HepG2 (cell line): ENCODE data around the gene GDPD5. TPM values are rescaled to one million over a fixed set of nuclear protein-coding genes. Genes with fewer than 3 reads are reported as not detected.

Experiments
- AGO2 ChIP-seq: fragments of 200-400 bp; formaldehyde crosslinking; optimal IDR thresholded peaks from 2 replicates; pipeline ENCODE3; 2017; ENCODE audit warnings: mild to moderate bottlenecking, low read depth, low read length, moderate library complexity
- ATF6 ChIP-seq: sonication (generic); formaldehyde crosslinking; conservative IDR thresholded peaks from 2 replicates; pipeline ENCODE4 v1.4.0; 2020; ENCODE audit warnings: missing genetic modification reagents
- DRAP1 ChIP-seq: IDR thresholded peaks from 2 replicates; pipeline ENCODE4 v1.6.1; 2016; ENCODE audit warnings: missing genetic modification reagents, missing compliant biosample characterization
- EZH2 ChIP-seq: conservative IDR thresholded peaks from 2 replicates; pipeline ENCODE4 v1.6.1; 2012; ENCODE audit warnings: mild to moderate bottlenecking, low read depth, low read length, moderate library complexity
- FOSL2 ChIP-seq: sonication (generic); formaldehyde crosslinking; IDR thresholded peaks from 2 replicates; pipeline ENCODE4 v1.4.0; 2020; ENCODE audit warnings: missing genetic modification reagents
- GPBP1L1 ChIP-seq: sonication (generic); formaldehyde crosslinking; IDR thresholded peaks from 2 replicates; pipeline ENCODE4 v1.5.0; 2020; ENCODE audit warnings: mild to moderate bottlenecking, missing genetic modification reagents
- MIER2 ChIP-seq: IDR thresholded peaks from 2 replicates; pipeline ENCODE4 v1.6.1; 2016; ENCODE audit warnings: missing biosample characterization, missing genetic modification reagents
- NAIF1 ChIP-seq: sonication (generic); formaldehyde crosslinking; IDR thresholded peaks from 2 replicates; pipeline ENCODE4 v1.5.0; 2020; ENCODE audit warnings: mild to moderate bottlenecking, missing genetic modification reagents, borderline replicate concordance
- NCOR1 ChIP-seq: fragments of 200-600 bp; sonication (generic); IDR thresholded peaks from 2 replicates; pipeline ENCODE4 v1.7.0; 2017; ENCODE audit warnings: antibody characterized with exemption, low read length, borderline replicate concordance
- NR1H2 ChIP-seq: sonication (generic); formaldehyde crosslinking; IDR thresholded peaks from 2 replicates; pipeline ENCODE4 v1.8.1; 2022; ENCODE audit warnings: low read depth, missing genetic modification reagents, borderline replicate concordance
- RCOR2 ChIP-seq: IDR thresholded peaks from 2 replicates; pipeline ENCODE4 v1.6.1; 2016; ENCODE audit warnings: missing biosample characterization, missing genetic modification reagents
- ZEB1 ChIP-seq: IDR thresholded peaks from 2 replicates; pipeline ENCODE4 v1.6.1; 2012; ENCODE audit warnings: mild to moderate bottlenecking, low read depth, inconsistent platforms; ENCODE audit not compliant: insufficient replicate concordance
- ZGPAT ChIP-seq: IDR thresholded peaks from 2 replicates; pipeline ENCODE4 v1.6.1; 2016; ENCODE audit warnings: mild to moderate bottlenecking
- ZNF142 ChIP-seq: sonication (generic); formaldehyde crosslinking; IDR thresholded peaks from 2 replicates; pipeline ENCODE4 v1.4.0; 2020; ENCODE audit warnings: missing genetic modification reagents
- polyA plus RNA-seq, 8 experiments: library from polyadenylated mRNA; depleted of rRNA in 3 of 8; stranded (reverse) in 7 of 8; unstranded in 1 of 8; fragments of >200 nt; fragmentation: Illumina TruSeq in 4 of 8; extraction: Trizol in 4 of 8; gene quantifications; 2 replicates each; pipeline versions ENCODE4 v1.2.1 to v1.2.3, GENCODE V29; 2011 to 2016; ENCODE audit warnings: low read depth in 4 of 8, missing spikeins in 1 of 8, mixed read lengths in 1 of 8; ENCODE audit not compliant: insufficient read depth in 1 of 8
- total RNA-seq, 5 experiments: library from RNA; depleted of rRNA; stranded (reverse); fragments of >200 nt; fragmentation: Illumina TruSeq; extraction: Trizol; gene quantifications; 2 replicates each; pipeline ENCODE4 v1.2.3, GENCODE V29; 2016; ENCODE audit warnings: low read depth in 1 of 5

Gene GDPD5
- total and polyA plus RNA-seq, 2 of the 13 experiments (the other 11 are each of a cell fraction or from before 2014, with no cell fraction given) = 55.0 to 67.5 TPM

GRCh38 chr11:75399344-75400145, 126.2 kb downstream of the GDPD5 start, which contains the start of gene RPS3 (continued):
- peak; percentile 84 for TF ChIP-seq ZNF142
- TF ChIP-seq MIER2 (CRISPR knock-in tag) = peak; percentile 53; the same call in 1 of the 2 replicates
- peak; percentile 96 for TF ChIP-seq ZGPAT
- TF ChIP-seq NAIF1 (CRISPR knock-in tag) = no peak; the same call in 1 of the 2 replicates
- TF ChIP-seq EZH2 = no peak
- TF ChIP-seq GPBP1L1 (CRISPR knock-in tag) = no peak
- TF ChIP-seq DRAP1 (CRISPR knock-in tag) = peak; percentile 98
- no peak; the same call in 1 of the 2 replicates for TF ChIP-seq RCOR2 (CRISPR knock-in tag)
- TF ChIP-seq FOSL2 (CRISPR knock-in tag) = peak; percentile 58; the same call in 1 of the 2 replicates
- TF ChIP-seq ZEB1 = peak; percentile 40
- no peak; the same call in 1 of the 2 replicates for TF ChIP-seq NCOR1
- 0 out of 2 replicates have a peak, but pooled peaks have one; percentile 51 for TF ChIP-seq NR1H2 (CRISPR knock-in tag)
- TF ChIP-seq AGO2 = peak; percentile 97
- no peak for TF ChIP-seq ATF6 (CRISPR knock-in tag)
